Neural cell (in vitro differentiated cells): ENCODE results near the gene FLOT1. TPM values are rescaled to one million over a fixed set of nuclear protein-coding genes. Genes with fewer than 3 reads are reported as not detected.

Experiments
- H2AFZ ChIP-seq: fragments of 200-600, 300-800 bp; sonication (generic), shearing (Covaris generic); 2 replicates; pipeline ENCODE4 v1.6.0; 2014; ENCODE audit warnings: low read depth, mild to moderate bottlenecking, antibody characterized with exemption, low read length, moderate library complexity
- H3F3A ChIP-seq: fragments of 200-600 bp; shearing (Covaris generic); 2 replicates; pipeline ENCODE4 v1.6.1; 2016; ENCODE audit warnings: mild to moderate bottlenecking, moderate library complexity, mixed read lengths, antibody characterized with exemption, low read length; ENCODE audit not compliant: insufficient read depth, poor library complexity, severe bottlenecking
- H3K27ac ChIP-seq: fragments of 200-600, 300-800 bp; sonication (generic), shearing (Covaris generic); 2 replicates; pipeline ENCODE4 v1.5.1; 2014; ENCODE audit warnings: mild to moderate bottlenecking, low read length, moderate library complexity
- H3K27me3 ChIP-seq: fragments of 300-800, 200-600 bp; sonication (generic), shearing (Covaris generic); 2 replicates; pipeline ENCODE4 v1.6.0; 2014; ENCODE audit warnings: mild to moderate bottlenecking, low read depth, low read length, moderate library complexity; ENCODE audit not compliant: insufficient read depth
- H3K36me3 ChIP-seq: fragments of 300-800, 200-600 bp; sonication (generic), shearing (Covaris generic); 2 replicates; pipeline ENCODE4 v1.5.1; 2014; ENCODE audit warnings: mild to moderate bottlenecking, antibody characterized with exemption, low read length, moderate library complexity; ENCODE audit not compliant: insufficient read depth
- H3K4me2 ChIP-seq: fragments of 300-800, 200-600 bp; sonication (generic), shearing (Covaris generic); 2 replicates; pipeline ENCODE4 v1.6.0; 2014; ENCODE audit warnings: mild to moderate bottlenecking, low read length
- H3K4me3 ChIP-seq: fragments of 300-800, 200-600 bp; sonication (generic), shearing (Covaris generic); 2 replicates; pipeline ENCODE4 v1.5.1; 2014; ENCODE audit warnings: mild to moderate bottlenecking, low read length, moderate library complexity
- H3K79me2 ChIP-seq: fragments of 200-600 bp; shearing (Covaris generic); replicated peaks from 2 replicates; pipeline ENCODE4 v1.6.0; 2014; ENCODE audit warnings: mild to moderate bottlenecking, low read length, moderate library complexity; ENCODE audit not compliant: insufficient read depth
- H3K9ac ChIP-seq: fragments of 300-800, 200-600 bp; sonication (generic), shearing (Covaris generic); 2 replicates; pipeline ENCODE4 v1.6.1; 2016; ENCODE audit warnings: mild to moderate bottlenecking, low read length, mixed read lengths
- H3K9me2 ChIP-seq: fragments of 200-600 bp; shearing (Covaris generic); 2 replicates; pipeline ENCODE4 v1.6.1; 2016; ENCODE audit warnings: mild to moderate bottlenecking, low read length, mixed read lengths; ENCODE audit not compliant: insufficient read depth
- H3K9me3 ChIP-seq: fragments of 200-600, 300-800 bp; sonication (generic), shearing (Covaris generic); 2 replicates; pipeline ENCODE4 v1.6.1; 2016; ENCODE audit warnings: mild to moderate bottlenecking, mixed run types, low read length, moderate library complexity, mixed read lengths
- H4K20me1 ChIP-seq: fragments of 200-600 bp; shearing (Covaris generic); 2 replicates; pipeline ENCODE4 v1.6.1; 2016; ENCODE audit warnings: mild to moderate bottlenecking, mixed run types; ENCODE audit not compliant: insufficient read depth
- CTCF ChIP-seq: fragments of 450-650 bp; IDR thresholded peaks from 2 replicates; pipeline ENCODE4 v1.5.1; 2014; ENCODE audit warnings: antibody characterized with exemption, mild to moderate bottlenecking, moderate library complexity; ENCODE audit not compliant: poor library complexity, severe bottlenecking
- EP300 ChIP-seq: fragments of 450-650 bp; conservative IDR thresholded peaks from 2 replicates; pipeline ENCODE4 v1.6.1; 2014; ENCODE audit warnings: antibody characterized with exemption, mild to moderate bottlenecking, moderate library complexity; ENCODE audit not compliant: poor library complexity, severe bottlenecking
- EZH2 ChIP-seq: fragments of 200-600, 300-800 bp; shearing (Covaris generic), sonication (generic); IDR thresholded peaks from 2 replicates; pipeline ENCODE4 v1.6.1; 2014; ENCODE audit warnings: antibody characterized with exemption, low read length, borderline replicate concordance, mild to moderate bottlenecking; ENCODE audit not compliant: insufficient read depth, poor library complexity, severe bottlenecking
- MXI1 ChIP-seq: fragments of 450-650 bp; conservative IDR thresholded peaks from 2 replicates; pipeline ENCODE4 v1.6.1; 2014; ENCODE audit warnings: antibody characterized with exemption, mild to moderate bottlenecking; ENCODE audit not compliant: poor library complexity, severe bottlenecking
- POLR2AphosphoS5 ChIP-seq: IDR thresholded peaks from 2 replicates; pipeline ENCODE4 v1.6.1; 2012
- RAD21 ChIP-seq: fragments of 450-650 bp; conservative IDR thresholded peaks from 2 replicates; pipeline ENCODE4 v1.6.1; 2014; ENCODE audit warnings: antibody characterized with exemption, mild to moderate bottlenecking, moderate library complexity
- REST ChIP-seq: IDR thresholded peaks from 2 replicates; pipeline ENCODE4 v1.6.1; 2012; ENCODE audit warnings: borderline replicate concordance
- SMC3 ChIP-seq: fragments of 450-650 bp; conservative IDR thresholded peaks from 2 replicates; pipeline ENCODE4 v1.6.1; 2014; ENCODE audit warnings: antibody characterized with exemption, mild to moderate bottlenecking, moderate library complexity; ENCODE audit not compliant: poor library complexity
- TAF1 ChIP-seq: IDR thresholded peaks from 2 replicates; pipeline ENCODE4 v1.6.1; 2012; ENCODE audit warnings: low read depth
- polyA plus RNA-seq: library from polyadenylated mRNA; depleted of rRNA; stranded (reverse); fragments of >200 nt; gene quantifications from 2 replicates; pipeline ENCODE4 v1.2.3, GENCODE V29; 2014

FLOT1 gene
- polyA plus RNA-seq, 1 donor from 2014 or later, result 72.7 TPM

GRCh38 chr6:30770592-30770991 is 28.1 kb upstream of the FLOT1 start:
- Histone ChIP-seq H3K79me2 (no peaks in the 10 kb centered on the region), H3K27ac (no peak overlapping the region), H3F3A (no peaks in the 10 kb centered on the region), H3K36me3 (no peaks in the 10 kb centered on the region), H3K4me2 (no peak overlapping the region), H3K4me3 (no peak overlapping the region), H3K9ac (no peak overlapping the region), H4K20me1 (no peaks in the 10 kb centered on the region), H3K27me3 (no peaks in the 10 kb centered on the region), H3K9me3 (no peaks in the 10 kb centered on the region), H2AFZ (no peak overlapping the region), H3K9me2 (no peaks in the 10 kb centered on the region)
- TF ChIP-seq POLR2AphosphoS5 (no peak), SMC3 (no peak), REST (no peak), RAD21 (no peak), MXI1 (no peak), EP300 (no peak), TAF1 (no peak), EZH2 (no peak), CTCF (no peak)

- TF ChIP-seq REST (no peak), SMC3 (no peak), MXI1 (no peak), RAD21 (no peak), POLR2AphosphoS5 (no peak), TAF1 (no peak), CTCF (no peak), EP300 (no peak), EZH2 (no peak)
- no peaks in the 10 kb centered on the region for H3K79me2 ChIP-seq
- no peak overlapping the region for H3K4me3 ChIP-seq
- no peak overlapping the region for H2AFZ ChIP-seq
- no peak overlapping the region for H3K4me2 ChIP-seq
- H3K27ac ChIP-seq, result no peak overlapping the region
- H3K9me2 ChIP-seq, result no peaks in the 10 kb centered on the region
- no peaks in the 10 kb centered on the region for H3K9me3 ChIP-seq
- no peaks in the 10 kb centered on the region for H4K20me1 ChIP-seq
- no peaks in the 10 kb centered on the region for H3K27me3 ChIP-seq
- no peaks in the 10 kb centered on the region for H3F3A ChIP-seq
- H3K36me3 ChIP-seq, result no peaks in the 10 kb centered on the region
- no peak overlapping the region for H3K9ac ChIP-seq
Measured at GRCh38 chr6:30769853-30770524, 27.5 kb upstream of the FLOT1 start.
